ENCODE data around the gene FOXO1.

FOXO1 gene

GRCh38 chr13:40539576-40540327 lies 126.7 kb downstream of the FOXO1 start:
- no peak for DNase-seq

- no peak for DNase-seq
Measured at GRCh38 chr13:40537146-40537895, 129.1 kb downstream of the FOXO1 start.

- no peak for DNase-seq
Measured at GRCh38 chr13:40536443-40537113, 129.9 kb downstream of the FOXO1 start.

GRCh38 chr13:40535345-40535836 lies 131.1 kb downstream of the FOXO1 start:
- DNase-seq: no peak

GRCh38 chr13:40534456-40534855 lies 132.0 kb downstream of the FOXO1 start:
- DNase-seq: no peak

- DNase-seq: no peak
Measured at GRCh38 chr13:40533072-40533471, 133.4 kb downstream of the FOXO1 start.

DNA sequence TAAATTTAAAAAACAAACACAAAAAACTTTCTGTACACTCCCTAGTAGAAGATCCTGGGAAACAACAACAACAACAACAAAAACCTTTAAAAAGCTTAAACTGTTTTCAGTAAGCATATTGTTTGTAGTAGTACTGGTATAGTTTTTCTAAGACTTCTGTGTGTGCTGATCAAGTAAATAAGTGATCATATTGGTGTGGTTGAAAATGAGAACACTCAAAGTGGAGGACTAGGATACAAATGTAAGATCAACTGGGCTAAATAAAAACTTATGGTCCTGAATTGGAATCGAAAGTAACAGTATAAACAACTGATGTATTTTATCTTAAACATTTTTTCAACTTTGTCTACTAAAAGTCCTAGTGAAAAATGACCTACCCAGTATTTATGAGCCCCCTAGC lies 135.5 kb downstream of the FOXO1 start:
- DNase-seq: no peak

GRCh38 chr13:40528881-40529280 lies 137.6 kb downstream of the FOXO1 start:
- DNase-seq: no peak

GRCh38 chr13:40527914-40528313 lies 138.5 kb downstream of the FOXO1 start:
- no peak for DNase-seq

- DNase-seq: no peak
Measured at GRCh38 chr13:40522282-40522681, 144.2 kb downstream of the FOXO1 start.

DNA sequence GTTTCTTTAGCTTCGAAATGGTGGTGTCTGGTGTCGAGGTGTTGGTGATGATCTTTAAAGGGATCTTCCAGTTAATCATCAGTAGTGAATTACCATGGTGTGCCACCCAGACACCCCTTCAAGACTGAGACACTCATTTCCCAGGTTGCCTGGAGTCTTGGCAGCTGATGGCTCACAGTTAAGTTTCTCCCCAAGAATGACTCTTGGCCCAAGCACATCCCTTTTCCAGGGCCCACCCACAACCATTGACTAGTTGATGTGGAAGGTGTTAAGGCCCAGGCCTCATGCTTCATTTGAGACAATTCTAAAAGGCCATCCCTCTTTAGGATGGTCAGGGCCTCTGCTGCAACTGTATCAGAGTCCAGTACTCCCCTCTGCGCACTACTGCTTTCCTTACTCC lies 145.5 kb downstream of the FOXO1 start:
- no peak for DNase-seq

DNA sequence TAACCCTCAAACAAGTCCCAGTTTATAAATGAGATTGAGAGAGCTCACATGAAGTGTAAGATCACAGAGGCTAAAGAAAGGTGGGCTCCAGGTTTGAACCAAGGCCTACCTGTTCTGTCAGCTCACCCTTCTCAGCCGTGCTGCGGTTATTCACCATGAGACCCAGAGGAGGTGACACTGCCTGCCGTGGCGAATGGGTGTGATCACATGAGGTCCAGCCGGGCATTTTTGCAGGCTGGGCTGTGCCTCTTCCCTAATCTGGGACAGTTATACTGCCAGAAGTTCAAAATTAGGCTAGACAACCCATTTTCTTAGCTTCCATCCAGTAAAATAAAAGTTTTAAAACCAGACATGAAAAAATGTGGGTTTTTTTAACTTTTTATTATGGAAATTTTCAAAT lies 146.8 kb downstream of the FOXO1 start:
- no peak for DNase-seq

DNA sequence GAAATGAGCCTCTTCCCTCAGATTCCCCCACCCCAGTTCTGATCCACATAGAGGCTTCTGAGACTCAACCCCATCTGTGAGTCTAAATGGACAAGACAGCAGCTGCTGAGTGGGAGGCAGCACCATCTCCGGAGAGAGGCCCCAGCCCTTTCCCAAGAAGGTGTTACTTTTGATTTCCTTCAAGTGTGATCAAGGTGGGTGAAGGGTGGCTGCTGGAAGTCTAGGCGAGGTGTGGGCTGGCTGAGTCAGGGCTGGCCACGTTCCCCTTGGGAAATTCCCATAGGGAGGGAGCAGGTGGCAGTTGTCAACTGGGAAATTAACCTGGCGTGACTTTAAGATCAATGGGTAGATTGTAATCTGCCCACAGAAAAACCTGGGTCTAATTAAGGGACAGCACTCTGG lies 148.0 kb downstream of the FOXO1 start:
- peak; percentile 57 to 61 for DNase-seq

- peak in 1 of 2 donors; percentile 22 for DNase-seq
Measured at GRCh38 chr13:40517486-40518480, 148.7 kb downstream of the FOXO1 start.

GRCh38 chr13:40515702-40516101 lies 150.7 kb downstream of the FOXO1 start:
- no peak for DNase-seq

DNA sequence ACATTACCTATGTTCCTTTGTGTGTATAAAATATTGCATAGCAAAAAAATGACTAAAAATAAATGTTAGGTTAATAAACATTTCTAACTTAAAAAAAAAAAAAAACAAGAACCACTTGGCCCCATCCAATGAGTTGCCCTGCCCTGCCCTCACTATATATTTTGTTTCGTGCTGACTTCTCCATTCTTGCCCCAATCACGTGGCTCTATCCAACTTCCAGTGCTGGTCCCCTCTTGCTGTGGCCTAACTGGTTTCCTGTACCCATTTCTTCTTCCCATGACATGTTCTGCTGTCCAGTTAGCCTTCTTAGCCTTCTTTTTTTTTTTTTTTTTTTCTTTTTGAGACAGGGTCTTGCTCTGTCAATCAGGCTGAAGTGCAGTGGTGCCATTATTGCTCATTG lies 151.6 kb downstream of the FOXO1 start:
- DNase-seq: no peak

GRCh38 chr13:40509876-40510275 lies 156.6 kb downstream of the FOXO1 start:
- DNase-seq: no peak

DNA sequence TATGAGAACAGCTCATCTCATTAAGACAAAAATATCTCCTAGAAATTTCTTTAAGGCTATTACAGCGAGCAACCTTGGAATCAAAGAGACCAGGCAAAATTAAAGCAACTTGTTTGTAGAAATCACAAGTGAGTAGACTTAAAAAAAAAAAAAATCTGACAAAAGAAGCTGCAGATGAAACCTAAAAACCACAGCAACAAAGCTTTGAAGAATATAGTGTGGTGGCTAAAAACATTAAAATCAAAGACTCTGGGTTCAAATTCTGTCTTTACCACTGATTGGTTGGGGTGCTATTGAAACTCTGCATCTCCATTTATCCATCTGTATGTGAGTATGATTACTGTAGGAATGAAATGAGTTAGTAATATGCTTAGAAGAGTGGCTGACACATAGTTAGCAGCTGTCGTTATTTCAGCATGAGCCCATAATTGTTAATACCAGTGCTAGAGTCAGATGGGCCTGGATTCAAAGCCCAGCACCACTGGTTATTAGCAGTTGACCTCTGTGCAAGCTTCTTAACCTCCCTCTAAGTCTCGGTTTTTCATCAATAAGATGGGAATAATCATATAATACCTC lies 157.6 kb downstream of the FOXO1 start:
- no peak for DNase-seq

DNA sequence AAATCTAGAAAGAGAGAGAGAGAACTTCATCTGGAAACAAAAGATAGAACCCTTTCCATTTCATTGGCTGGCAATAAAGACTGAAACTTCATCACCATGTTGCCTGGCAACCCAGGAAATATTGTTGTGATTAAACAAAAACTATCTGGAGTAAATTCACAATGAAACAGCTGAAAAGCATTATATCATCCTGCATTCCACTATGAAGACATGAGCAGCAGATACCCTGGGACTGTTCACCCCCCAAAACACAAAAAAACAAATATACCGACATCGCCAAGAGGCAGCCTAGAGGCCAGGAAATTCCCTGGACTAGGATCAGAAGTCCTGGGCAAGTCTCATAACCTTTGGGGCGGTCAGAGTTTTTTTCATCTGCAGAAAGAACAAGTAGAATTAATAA lies 158.3 kb downstream of the FOXO1 start:
- no peak for DNase-seq

DNA sequence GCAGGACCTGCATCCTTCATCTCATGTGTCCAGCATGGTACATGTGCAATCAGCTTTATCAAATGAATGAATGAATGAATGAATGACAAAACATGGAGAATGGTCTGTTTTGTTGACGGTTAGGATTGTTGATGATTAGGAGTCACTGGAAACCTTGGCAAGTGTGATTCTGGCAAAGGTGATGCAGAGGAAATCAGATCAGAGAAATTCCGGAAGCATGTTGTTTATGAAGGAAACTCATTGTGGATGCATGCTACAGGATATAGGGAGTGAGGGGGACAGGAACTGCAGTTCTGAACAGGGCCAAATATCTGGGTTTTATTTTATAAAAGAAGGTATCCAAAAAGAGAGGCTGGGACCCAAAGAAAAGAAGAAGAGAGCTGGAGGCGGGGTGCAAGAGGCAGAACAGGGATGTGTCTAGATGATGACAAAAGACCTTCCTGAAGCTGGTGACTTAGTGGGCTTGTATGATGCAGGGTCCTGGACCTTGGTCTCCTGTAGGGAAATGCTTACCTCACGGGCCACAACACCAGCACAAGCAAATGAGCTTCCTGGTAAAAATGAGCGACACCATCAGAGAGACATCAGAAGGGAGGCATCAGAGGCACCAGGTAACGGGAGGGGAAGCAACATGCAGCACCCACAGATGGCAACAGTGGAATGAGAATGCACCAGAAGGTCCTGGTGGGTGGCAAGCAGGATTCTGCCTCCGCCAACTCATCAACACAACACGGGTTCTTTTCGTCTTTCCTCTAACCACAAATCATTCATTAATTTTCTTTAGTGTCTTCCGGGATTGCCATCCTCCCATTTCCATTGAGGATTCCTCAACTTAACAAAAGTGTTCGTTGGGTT lies 159.6 kb downstream of the FOXO1 start:
- no peak for DNase-seq
